Stromal cell of bone marrow (primary cell): ENCODE measurements around the gene TMEM106C.
"Not testable (repeated sequence)": the region's sequence is repeated elsewhere in the genome, so short reads cannot be mapped to it uniquely, and the experiment has no call there.

Experiments
- DNase-seq: peaks from one replicate; pipeline ENCODE4 v3.0.0-alpha.2; 2012; ENCODE audit warnings: low read depth

The TMEM106C gene

GRCh38 chr12:47949441-47950341, 13.7 kb upstream of the TMEM106C start:
- peak; percentile 61 for DNase-seq

GRCh38 chr12:47950856-47951468, 12.4 kb upstream of the TMEM106C start:
- no peak for DNase-seq

GRCh38 chr12:47954058-47954457, 9.3 kb upstream of the TMEM106C start:
- DNase-seq: no peak

- no peak for DNase-seq
Observed at GRCh38 chr12:47954467-47955045, 8.8 kb upstream of the TMEM106C start.

GRCh38 chr12:47955059-47955458, 8.3 kb upstream of the TMEM106C start:
- DNase-seq: no peak

GRCh38 chr12:47957671-47958070, 5.7 kb upstream of the TMEM106C start:
- DNase-seq: not testable (repeated sequence)

GRCh38 chr12:47962198-47962597, 1.2 kb upstream of the TMEM106C start:
- DNase-seq: no peak

GRCh38 chr12:47964106-47964728, 821 bp downstream of the TMEM106C start:
- DNase-seq: no peak

GRCh38 chr12:47965581-47965980, 2.2 kb downstream of the TMEM106C start:
- no peak for DNase-seq

GRCh38 chr12:47967461-47968321, 4.3 kb downstream of the TMEM106C start:
- DNase-seq: peak; percentile 43

- no peak for DNase-seq
Observed at GRCh38 chr12:47969845-47970244, 6.4 kb downstream of the TMEM106C start.

GRCh38 chr12:47970843-47971242, 7.4 kb downstream of the TMEM106C start:
- DNase-seq: no peak

GRCh38 chr12:47972895-47973294, 9.5 kb downstream of the TMEM106C start:
- DNase-seq: no peak

- DNase-seq: no peak
Observed at GRCh38 chr12:47973870-47974269, 10.5 kb downstream of the TMEM106C start.

GRCh38 chr12:47975036-47975620, 11.7 kb downstream of the TMEM106C start:
- no peak for DNase-seq

- no peak for DNase-seq
Observed at GRCh38 chr12:47975816-47976215, 12.4 kb downstream of the TMEM106C start.

GRCh38 chr12:47977046-47977771, 13.8 kb downstream of the TMEM106C start:
- no peak for DNase-seq

- DNase-seq: no peak
Observed at GRCh38 chr12:47977772-47978597, 14.6 kb downstream of the TMEM106C start.

GRCh38 chr12:47978598-47978873, 15.1 kb downstream of the TMEM106C start:
- no peak for DNase-seq

- DNase-seq: no peak
Observed at GRCh38 chr12:47979166-47979565, 15.8 kb downstream of the TMEM106C start.
